Measurements from ENCODE around the gene CDKN3. TPM values are rescaled to one million over a fixed set of nuclear protein-coding genes. Genes with fewer than 3 reads are reported as not detected.
"Not testable (repeated sequence)": the region's sequence is repeated elsewhere in the genome, so short reads cannot be mapped to it uniquely, and the experiment has no call there.

The CDKN3 gene
- total RNA-seq, 1 donor from 2014 or later: 4.1 TPM

DNA sequence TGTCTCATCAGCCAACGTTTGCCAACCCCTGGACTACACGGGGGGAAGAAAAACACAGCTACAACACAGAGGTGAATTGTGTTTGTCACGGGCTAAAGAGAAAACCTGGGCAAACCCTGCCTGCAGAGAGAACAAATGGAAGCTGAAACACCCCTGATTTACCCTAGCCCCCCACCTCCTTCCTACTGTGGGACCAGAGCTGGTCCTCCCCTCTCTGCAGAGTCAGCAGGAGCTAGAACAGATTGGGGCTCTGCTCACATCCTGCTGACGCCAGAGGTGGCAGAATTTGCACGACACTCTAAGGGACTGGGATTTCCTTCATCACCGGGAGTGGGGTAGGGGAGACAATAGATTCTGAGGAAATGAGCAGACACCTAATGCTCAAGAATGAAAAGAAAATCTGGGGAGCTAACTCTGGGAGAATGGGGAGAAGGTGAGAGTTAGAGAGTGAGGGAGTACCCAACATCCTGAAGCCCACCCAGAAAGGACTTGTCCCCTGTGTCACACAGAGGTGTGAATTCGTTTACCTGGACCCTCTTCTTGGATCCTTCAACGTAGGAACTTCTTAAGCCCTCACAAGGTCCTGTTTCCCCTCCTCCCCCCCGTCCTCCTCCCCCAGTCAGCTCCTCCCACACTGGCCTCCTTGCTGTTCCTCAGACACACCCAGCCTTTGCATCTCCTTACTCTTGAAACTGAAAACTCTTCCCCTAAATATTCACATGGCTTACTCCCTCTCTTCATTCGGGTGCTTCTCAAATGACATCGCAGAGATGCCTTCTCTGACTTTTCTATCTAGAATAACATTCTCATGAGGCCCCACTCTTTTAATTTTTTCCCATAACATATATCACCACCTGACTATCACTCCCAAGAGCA lies 26.2 kb upstream of the CDKN3 start:
- no peak for DNase-seq

- DNase-seq: no peak
These were observed 22.5 kb upstream of the CDKN3 start for GRCh38 chr14:54374117-54374884.

GRCh38 chr14:54377501-54377900 lies 19.3 kb upstream of the CDKN3 start:
- no peak for DNase-seq

DNA sequence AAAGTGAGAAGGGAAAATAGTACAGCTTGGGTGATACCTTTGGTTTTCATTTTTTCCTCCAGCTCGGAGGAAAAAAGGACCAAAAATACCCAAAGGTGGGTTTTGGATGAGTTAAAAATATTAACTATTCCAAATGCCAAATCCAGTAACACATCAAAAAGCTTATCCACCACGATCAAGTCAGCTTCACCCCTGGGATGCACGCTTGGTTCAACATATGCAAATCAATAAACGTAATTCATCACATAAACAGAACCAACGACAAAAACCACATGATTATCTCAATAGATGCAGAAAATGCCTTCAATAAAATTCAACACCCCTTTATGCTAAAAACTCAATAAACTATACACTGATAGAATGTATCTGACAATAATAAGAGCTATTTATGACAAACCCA lies 17.9 kb upstream of the CDKN3 start:
- not testable (repeated sequence) for DNase-seq

- DNase-seq: not testable (repeated sequence)
These were observed 16.2 kb upstream of the CDKN3 start for GRCh38 chr14:54380558-54380957.

DNA sequence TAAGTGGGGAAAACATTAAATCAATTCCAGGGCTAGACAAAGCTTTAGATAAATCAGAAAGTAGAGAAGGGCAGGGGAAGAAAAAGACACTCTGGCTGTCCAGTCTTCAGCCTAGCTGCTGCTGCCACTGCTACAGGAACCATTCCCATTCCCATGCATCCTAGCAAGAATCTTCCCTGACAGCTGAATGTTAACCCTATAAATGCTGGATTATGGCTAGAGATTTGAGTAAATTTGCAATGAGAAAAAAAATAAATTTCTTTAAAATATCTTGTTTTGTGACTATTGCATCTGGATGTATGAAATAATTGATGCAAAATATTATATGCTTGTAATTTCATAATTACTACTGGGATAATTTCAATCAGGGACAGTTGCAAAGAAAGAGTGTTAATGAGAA lies 15.0 kb upstream of the CDKN3 start:
- no peak for DNase-seq

- no peak for DNase-seq
These were observed 13.0 kb upstream of the CDKN3 start for GRCh38 chr14:54383835-54384234.

- no peak for DNase-seq
These were observed 11.3 kb upstream of the CDKN3 start for GRCh38 chr14:54385556-54385955.

DNA sequence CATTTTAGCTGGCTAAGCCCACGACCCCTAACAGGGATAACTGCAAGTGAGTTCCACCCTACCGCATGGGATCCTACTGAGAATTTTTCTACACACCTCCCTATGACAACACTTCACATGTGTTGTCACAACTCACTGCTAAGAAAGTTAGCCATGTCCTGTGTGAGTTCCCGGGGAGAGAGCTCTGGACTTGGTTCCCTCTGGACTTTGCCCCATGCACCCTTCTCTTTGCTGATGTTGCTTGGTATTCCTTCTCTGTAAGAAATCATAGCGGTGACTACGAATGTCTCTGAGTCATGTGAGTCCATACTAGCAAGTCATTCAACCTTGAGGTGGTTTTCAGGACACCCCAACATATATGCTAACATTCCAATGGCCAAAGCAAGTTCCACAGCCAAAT lies 9.5 kb upstream of the CDKN3 start:
- no peak for DNase-seq

GRCh38 chr14:54392131-54392859 lies 4.5 kb upstream of the CDKN3 start:
- no peak for DNase-seq

GRCh38 chr14:54392986-54393884 lies 3.6 kb upstream of the CDKN3 start:
- not testable (repeated sequence) for DNase-seq

GRCh38 chr14:54394596-54394995 lies 2.2 kb upstream of the CDKN3 start:
- DNase-seq: no peak

DNA sequence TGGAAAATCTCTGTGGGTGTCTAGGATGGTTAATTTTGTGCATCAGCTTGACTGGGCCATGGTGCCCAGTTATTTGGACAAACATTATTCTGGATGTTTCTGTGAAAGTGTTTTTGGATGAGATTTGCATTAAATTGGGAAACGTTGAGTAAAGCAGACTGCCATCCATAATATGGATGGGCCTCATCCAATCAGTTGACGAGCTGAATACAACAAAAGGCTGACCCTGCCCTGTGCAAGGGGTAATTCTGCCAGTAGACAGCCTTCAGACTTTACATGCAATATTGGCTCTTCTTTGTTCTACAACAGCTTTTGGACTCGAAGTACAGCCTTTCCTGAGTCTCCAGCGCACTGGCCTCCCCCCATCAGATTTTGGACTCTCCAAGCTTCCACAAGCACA lies 1.5 kb upstream of the CDKN3 start:
- DNase-seq: no peak

- no peak for DNase-seq
These were observed 1.1 kb upstream of the CDKN3 start for GRCh38 chr14:54395716-54396115.

DNA sequence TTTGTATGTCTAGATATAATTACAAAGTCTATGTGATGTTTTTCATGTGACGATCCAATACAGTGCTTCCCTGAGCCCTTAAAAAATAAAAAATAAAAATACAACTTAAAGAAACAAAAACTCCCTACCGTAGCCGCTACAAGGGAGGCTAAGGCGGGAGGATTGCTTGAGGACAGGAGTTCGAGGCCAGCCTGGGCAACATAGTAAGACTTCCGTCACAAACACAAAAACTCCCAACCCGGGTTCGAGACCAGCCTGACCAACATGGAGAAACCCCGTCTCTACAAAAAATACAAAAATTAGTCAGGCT lies 669 bp upstream of the CDKN3 start:
- no peak for DNase-seq

- DNase-seq: no peak
These were observed 2.8 kb downstream of the CDKN3 start for GRCh38 chr14:54399560-54399959.

GRCh38 chr14:54403401-54404005 lies 6.7 kb downstream of the CDKN3 start:
- not testable (repeated sequence) for DNase-seq

GRCh38 chr14:54410215-54410614 lies 13.4 kb downstream of the CDKN3 start:
- DNase-seq: no peak

GRCh38 chr14:54411371-54411770 lies 14.6 kb downstream of the CDKN3 start:
- no peak for DNase-seq

- peak; percentile 11 for DNase-seq
These were observed 23.8 kb downstream of the CDKN3 start for GRCh38 chr14:54420478-54421142.

DNA sequence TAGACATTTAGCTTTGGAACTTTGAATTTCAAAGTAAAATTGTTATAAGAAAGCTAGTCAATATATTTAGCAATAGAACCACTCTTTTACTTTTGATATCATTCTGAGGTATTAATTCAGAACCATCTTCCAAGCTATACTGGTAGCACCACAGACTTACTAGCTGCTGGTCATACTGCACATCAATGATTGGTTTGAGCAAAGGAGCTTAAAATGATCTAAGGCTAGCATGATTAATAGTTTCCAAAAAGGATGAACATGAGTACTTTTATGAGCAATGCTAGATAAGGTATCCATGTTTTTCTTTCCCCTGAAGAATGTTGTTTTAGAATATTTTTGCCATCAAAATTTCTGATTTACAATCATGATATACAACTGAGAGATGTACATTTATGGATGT lies 27.2 kb downstream of the CDKN3 start:
- no peak for DNase-seq

All from occipital lobe (tissue), 2 donors.